Lower lobe of right lung (tissue), 2 donors: ENCODE data around the gene MLN. TPM values are rescaled to one million over a fixed set of nuclear protein-coding genes. Genes with fewer than 3 reads are reported as not detected.

Source experiments
- ATAC-seq, 2 donors: fragments of 200-7000 bp; cut with Tn5 transposase; one replicate each; pipeline ENCODE4 v1.9.1; 2020 to 2022; ENCODE audit warnings: mild to moderate bottlenecking in 2 of 2, moderate library complexity in 2 of 2
- DNase-seq: peaks from one replicate; pipeline ENCODE4 v3.0.0-alpha.2; 2020
- H3K27ac ChIP-seq: fragments of 200-600 bp; one replicate; pipeline ENCODE4 v1.8.0; 2022
- H3K27me3 ChIP-seq: fragments of 200-600 bp; one replicate; pipeline ENCODE4 v1.8.0; 2022; ENCODE audit warnings: low read depth
- H3K36me3 ChIP-seq: fragments of 200-600 bp; one replicate; pipeline ENCODE4 v1.8.0; 2022; ENCODE audit warnings: mild to moderate bottlenecking
- H3K4me1 ChIP-seq: fragments of 200-600 bp; one replicate; pipeline ENCODE4 v1.8.0; 2022
- H3K4me3 ChIP-seq: fragments of 200-600 bp; one replicate; pipeline ENCODE4 v1.8.0; 2022; ENCODE audit warnings: mild to moderate bottlenecking
- H3K9me3 ChIP-seq: fragments of 200-600 bp; one replicate; pipeline ENCODE4 v1.8.0; 2022
- CTCF ChIP-seq: fragments of 200-600 bp; IDR thresholded peaks from one replicate; pipeline ENCODE4 v1.8.0; 2022; ENCODE audit warnings: antibody characterized with exemption, mild to moderate bottlenecking
- intact Hi-C: fragments of 100-400 bp; cut with DNase I; formaldehyde crosslinking; loops from one replicate; pipeline ENCODE4 v1.11.0; 2022
- long read RNA-seq: library from polyadenylated mRNA; unstranded; transcript quantifications from one replicate; pipeline ENCODE4 v2.0.0, GENCODE V29; 2021
- total RNA-seq: library from RNA; stranded (reverse); fragmentation: NEBNext Ultra II Directional; extraction: Animal tissue kit (Norgen Biotek cat#: 25700); gene quantifications from one replicate; pipeline ENCODE4 v1.2.1, GENCODE V29; 2021
- donor health status: DM: no; HTN: yes; CAD: no; lungs with severe emphysema.

The MLN gene
- not detected for total RNA-seq
- long read RNA-seq = 0 reads

- DNase-seq (no peak), ATAC-seq (no peak)
- no peak within 1 kb of the TSS for H3K4me3 ChIP-seq
- intact Hi-C loops = no loop called here
- peaks cover 26% of the 10 kb centered on the region for H3K27me3 ChIP-seq
- no peaks in the 10 kb centered on the region for H3K36me3 ChIP-seq
- H3K27ac ChIP-seq = no peak within 1 kb of the TSS
- no peaks in the 10 kb centered on the region for H3K4me1 ChIP-seq
- TF ChIP-seq CTCF = no peak
- no peaks in the 10 kb centered on the region for H3K9me3 ChIP-seq
These were observed at the start of gene MLN for GRCh38 chr6:33803571-33804053. MLN (minus strand) TSS chr6:33804003; CDS start chr6:33801163, 2,840 bp downstream.

GRCh38 chr6:33853026-33853425 is 49.2 kb upstream of the MLN start:
- no peaks in the 10 kb centered on the region for H3K36me3 ChIP-seq
- peaks cover 39% of the 10 kb centered on the region for H3K27me3 ChIP-seq
- no peak for TF ChIP-seq CTCF
- no peaks in the 10 kb centered on the region for H3K9me3 ChIP-seq
- no peak for ATAC-seq
- no peak for DNase-seq
- H3K4me1 ChIP-seq = peaks cover 9% of the 10 kb centered on the region
- H3K4me3 ChIP-seq = no peak overlapping the region
- H3K27ac ChIP-seq = no peak overlapping the region
- intact Hi-C loops = no loop called here

GRCh38 chr6:33851959-33852358 is 48.2 kb upstream of the MLN start:
- peak; percentile 28 for TF ChIP-seq CTCF
- Histone ChIP-seq H3K9me3 (no peaks in the 10 kb centered on the region), H3K4me3 (no peak overlapping the region), H3K36me3 (no peaks in the 10 kb centered on the region), H3K4me1 (no peaks in the 10 kb centered on the region), H3K27me3 (peaks cover 32% of the 10 kb centered on the region), H3K27ac (no peak overlapping the region)
- peak in 1 of 2 donors; percentile 10 for ATAC-seq
- intact Hi-C loops = no loop called here
- DNase-seq = no peak

GRCh38 chr6:33850869-33851541 is 47.2 kb upstream of the MLN start:
- DNase-seq = no peak

GRCh38 chr6:33850296-33850695 is 46.5 kb upstream of the MLN start:
- ATAC-seq (no peak), DNase-seq (no peak)
- no peak for TF ChIP-seq CTCF
- Histone ChIP-seq H3K27me3 (peaks cover 22% of the 10 kb centered on the region), H3K9me3 (no peaks in the 10 kb centered on the region), H3K36me3 (no peaks in the 10 kb centered on the region), H3K4me1 (no peaks in the 10 kb centered on the region), H3K4me3 (no peak overlapping the region), H3K27ac (no peak overlapping the region)
- intact Hi-C loops = no loop called here

More at GRCh38 chr6:33850869-33851541, 47.2 kb upstream of the MLN start:
- no peak overlapping the region for H3K4me3 ChIP-seq
- no peaks in the 10 kb centered on the region for H3K4me1 ChIP-seq
- ATAC-seq = no peak
- no peak for TF ChIP-seq CTCF
- intact Hi-C loops = no loop called here
- H3K27me3 ChIP-seq = peaks cover 29% of the 10 kb centered on the region
- H3K27ac ChIP-seq = no peak overlapping the region
- H3K9me3 ChIP-seq = no peaks in the 10 kb centered on the region
- no peaks in the 10 kb centered on the region for H3K36me3 ChIP-seq
